GM18502 (cell line): ENCODE measurements around the gene EPS8L2.

Experiments
- ATAC-seq: cut with Tn5 transposase; IDR thresholded peaks from one replicate; pipeline ENCODE4 v1.9.1; 2021; ENCODE audit warnings: mild to moderate bottlenecking; ENCODE audit not compliant: unreplicated experiment, poor library complexity

The EPS8L2 gene

DNA sequence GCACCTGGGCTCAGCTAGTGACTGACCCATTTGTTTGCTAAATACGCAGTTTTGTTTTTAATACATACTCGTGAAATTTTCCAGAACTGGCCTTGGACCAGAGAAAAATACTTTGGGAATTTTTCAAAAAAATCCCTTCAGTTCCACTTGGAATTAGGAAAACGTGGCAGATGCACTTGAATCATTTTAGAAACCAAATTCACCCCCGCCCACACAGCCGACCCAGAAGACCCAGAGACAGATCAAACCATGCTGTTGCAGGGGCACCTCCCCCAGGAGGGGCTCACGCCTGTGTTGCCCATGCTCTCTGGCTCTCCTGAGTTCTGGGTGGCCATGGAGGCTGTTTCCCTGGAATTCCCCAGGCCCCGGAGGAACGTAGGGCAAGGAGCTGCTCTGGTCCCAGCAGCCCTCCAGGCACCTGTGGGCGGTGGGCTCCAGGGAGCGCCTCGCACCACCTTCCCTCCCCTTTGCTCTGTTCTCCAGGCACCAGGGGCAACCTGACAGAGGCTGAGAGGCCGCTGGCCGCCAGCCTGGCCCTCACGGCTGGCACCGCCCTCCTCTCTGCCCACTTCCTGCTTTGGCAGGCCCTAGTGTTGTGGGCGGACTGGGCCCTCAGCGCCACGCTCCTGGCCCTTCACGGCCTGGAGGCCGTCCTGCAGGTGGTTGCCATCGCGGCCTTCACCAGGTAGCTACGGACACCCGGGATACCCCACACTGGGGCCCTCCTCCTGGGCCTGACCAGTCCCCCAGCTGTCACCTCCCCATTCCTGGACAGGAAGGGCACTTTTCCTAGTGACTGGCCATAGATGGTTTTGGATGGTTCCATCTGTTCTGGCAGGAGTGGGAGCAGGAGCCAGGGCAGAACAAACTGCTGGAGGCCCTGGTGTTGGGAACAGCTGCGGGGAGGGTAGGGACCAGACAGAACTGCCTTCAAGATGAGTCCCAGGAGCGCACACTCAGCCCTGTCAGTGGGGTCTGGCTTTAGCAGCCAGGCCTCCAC lies 3.3 kb upstream of the EPS8L2 start:
- no peak for ATAC-seq

DNA sequence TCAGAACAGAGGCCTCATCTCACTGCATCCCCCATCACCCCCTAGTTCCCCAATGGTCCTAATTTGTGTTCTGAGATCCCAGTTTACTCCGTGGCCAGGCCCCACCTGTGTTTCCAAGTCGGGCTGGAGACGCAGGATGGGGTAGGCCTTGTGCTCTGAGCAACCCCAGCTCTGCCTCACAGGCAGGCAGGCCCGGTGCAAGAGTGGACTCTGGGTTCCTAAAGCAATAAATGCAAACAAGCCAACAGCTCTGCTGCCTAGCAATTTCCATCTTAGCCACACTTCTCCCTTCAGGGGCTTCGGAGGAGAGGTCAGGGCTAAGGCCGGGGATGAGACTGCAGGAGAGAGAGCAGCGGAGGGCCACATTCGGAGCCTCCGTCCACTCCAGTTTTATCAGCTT lies 2.5 kb upstream of the EPS8L2 start:
- no peak for ATAC-seq

DNA sequence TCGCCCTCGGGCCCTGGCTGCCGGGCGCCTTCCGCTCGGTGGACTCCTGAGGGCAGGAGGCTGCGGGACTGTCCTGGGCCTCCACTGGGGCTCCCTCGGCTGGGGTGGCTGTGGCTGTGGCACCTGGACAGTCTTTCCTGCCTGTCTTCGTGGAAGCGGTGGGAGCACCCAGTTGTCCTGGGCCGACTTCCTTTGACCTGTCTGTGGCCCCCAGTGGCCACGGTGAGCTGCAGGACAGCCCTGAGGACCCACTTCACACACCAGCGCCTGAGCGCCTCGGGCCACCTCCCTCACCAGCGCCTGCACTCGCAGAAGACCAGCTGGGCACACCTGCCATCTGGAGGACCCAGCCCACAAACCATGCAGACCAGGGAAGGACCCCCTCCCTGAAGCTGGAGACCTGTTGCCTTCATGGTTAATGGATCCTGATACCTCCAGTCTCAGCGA lies 1.8 kb upstream of the EPS8L2 start:
- ATAC-seq: no peak

DNA sequence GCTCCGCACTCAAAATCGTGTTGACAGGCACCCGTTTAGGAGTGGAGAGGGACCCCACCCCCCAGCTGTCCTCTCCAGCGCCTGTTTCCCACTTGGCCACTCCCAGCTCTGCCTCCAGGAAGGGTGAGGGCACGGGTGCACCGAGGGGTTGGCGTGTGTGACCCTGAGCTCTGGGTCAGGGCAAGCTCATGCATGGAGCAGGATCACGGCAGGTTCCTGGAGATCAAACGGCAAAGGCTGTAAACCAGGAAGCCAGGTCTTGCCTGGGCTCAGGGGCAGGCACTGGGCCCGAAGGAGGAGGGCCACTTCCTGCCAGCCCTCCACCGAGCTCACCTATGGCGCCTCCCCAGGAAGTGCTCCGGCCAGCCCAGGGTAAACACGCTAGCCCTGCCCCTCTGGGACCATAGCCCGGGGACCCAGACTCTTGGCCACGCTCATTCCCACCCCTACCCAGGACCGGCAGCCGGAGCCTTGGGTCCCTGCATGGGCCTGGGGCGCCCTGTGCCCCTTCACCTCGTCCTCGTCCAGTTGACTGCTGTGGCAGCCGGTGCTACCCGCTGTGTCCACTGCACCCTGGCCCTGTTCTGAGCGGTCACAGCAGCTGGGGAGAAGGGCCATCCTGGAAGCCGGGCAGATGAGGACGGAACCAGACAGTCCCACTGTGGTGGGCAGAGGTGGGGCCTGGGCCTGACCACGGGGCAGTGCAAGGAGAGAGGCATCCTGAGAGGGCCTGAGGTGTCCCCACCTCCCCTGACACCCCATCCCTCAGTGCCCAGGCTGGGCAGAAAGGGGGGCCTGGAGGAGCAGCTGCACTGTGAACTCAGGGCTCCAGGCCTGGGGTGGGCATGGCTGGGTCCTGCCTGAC lies 1.0 kb upstream of the EPS8L2 start:
- ATAC-seq: no peak

DNA sequence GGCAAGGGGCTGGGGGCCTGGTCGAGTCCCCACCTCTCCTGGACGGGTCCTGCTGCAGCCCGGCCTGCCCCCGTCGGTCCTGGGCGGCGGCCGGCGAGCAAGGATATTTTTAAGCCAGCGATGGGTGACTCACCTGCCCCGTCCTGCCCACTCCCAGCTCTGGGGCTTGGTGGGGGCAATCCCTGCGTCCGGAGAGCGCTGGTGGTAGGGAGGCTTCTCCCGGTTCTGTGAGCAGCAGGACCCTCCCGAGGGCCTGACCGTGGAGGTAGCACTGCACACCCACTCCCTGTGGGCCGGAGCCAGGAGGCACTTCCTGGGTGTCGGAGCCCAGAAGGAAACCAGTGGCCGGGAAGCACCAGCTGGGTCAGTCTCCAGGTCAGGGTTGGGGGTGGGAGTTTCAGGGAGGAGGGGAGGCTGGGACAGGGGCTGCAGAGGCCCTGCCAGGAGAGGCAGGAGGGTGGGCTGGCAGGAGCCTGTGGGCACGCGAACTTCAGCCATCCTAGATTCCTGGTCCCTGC lies 467 bp downstream of the EPS8L2 start:
- no peak for ATAC-seq

GRCh38 chr11:706957-707816 lies 1.2 kb downstream of the EPS8L2 start:
- no peak for ATAC-seq

GRCh38 chr11:707817-708420 lies 1.9 kb downstream of the EPS8L2 start:
- no peak for ATAC-seq

DNA sequence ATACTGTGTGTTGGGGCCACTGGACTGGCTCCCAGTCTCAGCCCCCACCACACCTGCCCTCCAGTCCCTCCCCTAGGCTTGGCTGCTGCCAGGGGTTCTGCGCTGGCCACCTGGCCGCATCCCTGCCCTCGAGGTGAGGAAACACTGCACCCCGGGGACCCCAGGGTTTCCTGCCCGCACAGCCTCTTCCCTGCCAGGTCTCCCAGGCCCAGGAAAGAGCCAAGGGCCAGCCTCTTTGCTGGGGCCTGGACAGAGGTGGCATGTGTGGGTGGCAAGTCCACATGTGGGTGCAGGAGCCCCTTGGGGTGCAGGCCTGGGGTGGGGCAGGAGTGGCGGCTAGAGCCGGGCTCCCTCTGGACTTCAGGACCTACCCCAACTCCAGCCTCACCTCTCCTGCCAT lies 2.5 kb downstream of the EPS8L2 start:
- no peak for ATAC-seq

DNA sequence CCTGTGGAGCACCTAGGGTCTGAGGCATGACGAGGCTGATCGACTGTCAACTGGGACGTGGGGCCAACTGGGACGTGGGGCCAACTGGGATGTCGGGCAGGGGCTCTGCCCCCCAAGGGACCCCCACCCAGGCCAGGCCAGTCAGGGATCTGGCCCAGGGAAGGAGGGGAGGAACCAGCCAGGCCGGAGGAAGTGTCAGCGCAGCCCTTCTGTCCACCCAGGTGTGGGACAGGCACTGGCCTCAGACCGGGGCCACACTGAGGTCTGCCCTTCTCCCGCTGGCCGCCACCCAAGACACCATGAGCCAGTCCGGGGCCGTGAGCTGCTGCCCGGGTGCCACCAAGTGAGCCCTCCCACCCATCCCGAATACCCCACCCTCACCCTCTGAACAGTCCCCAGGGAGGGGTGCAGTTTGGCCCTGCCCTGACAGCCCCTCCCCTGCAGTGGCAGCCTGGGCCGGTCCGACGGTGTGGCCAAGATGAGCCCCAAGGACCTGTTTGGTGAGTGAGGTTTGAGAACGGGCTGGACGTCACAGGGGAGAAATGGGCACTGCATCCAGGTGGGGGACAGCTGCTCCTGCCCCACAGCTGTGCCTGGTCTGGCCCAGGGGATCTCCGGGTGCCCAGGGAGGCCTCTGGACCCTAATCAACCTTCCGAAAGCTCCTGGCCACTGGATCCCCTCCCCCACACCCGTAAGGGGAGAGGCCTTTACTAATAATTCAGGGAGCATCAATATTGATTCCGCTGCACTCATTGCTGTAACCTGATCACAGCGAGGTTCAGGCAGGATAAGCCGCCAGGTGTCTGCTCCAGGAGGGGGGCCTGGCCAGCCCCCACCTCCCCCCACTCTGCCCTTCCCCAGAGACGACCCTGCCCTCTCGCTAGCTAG lies 3.3 kb downstream of the EPS8L2 start:
- no peak for ATAC-seq

DNA sequence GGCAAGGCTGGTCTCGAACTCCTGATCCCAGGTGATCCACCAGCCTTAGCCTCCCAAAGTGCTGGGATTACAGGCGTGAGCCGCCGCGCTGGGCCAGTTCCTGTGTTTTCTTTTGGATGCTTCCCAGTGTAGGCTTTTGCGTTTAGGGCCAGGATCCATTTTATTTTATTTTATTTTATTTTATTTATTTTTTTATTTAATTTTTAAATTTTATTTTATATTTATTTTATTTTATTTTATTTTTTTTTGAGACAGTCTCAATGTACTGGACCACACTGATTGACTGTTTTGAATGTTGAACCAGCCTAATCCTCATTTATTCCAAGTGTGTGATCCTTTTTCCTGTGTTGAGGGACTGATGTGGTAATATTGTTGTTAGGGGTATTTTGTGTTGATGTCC lies 8.4 kb downstream of the EPS8L2 start:
- ATAC-seq: no peak

GRCh38 chr11:719214-720016 lies 13.4 kb downstream of the EPS8L2 start:
- no peak for ATAC-seq

DNA sequence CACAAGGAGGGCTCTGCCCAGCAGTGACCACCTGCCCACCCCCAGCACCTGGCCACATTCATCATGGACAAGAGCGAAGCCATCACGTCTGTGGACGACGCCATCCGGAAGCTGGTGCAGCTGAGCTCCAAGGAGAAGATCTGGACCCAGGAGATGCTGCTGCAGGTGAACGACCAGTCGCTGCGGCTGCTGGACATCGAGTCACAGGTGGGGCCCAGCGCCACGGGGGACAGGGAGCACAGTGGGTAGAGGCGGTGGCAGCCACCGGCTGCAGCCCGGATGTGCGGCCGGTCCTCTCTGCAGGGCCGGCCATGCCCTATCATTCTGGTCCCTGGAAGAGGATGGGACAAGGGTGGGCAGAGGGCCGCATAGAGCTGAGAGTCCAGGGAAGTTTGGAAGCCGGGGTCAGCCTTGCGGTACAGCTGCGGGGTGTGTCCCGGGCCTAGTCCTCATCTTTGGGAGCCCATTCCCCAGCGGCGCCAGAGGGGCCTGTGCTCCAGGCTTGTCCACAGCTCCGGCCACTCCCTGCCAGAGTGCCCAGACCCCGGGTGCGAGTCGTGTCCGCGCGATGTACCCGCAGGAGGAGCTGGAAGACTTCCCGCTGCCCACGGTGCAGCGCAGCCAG lies 14.1 kb downstream of the EPS8L2 start:
- no peak for ATAC-seq

- ATAC-seq: no peak
Observed at GRCh38 chr11:720642-721246, 14.7 kb downstream of the EPS8L2 start.

DNA sequence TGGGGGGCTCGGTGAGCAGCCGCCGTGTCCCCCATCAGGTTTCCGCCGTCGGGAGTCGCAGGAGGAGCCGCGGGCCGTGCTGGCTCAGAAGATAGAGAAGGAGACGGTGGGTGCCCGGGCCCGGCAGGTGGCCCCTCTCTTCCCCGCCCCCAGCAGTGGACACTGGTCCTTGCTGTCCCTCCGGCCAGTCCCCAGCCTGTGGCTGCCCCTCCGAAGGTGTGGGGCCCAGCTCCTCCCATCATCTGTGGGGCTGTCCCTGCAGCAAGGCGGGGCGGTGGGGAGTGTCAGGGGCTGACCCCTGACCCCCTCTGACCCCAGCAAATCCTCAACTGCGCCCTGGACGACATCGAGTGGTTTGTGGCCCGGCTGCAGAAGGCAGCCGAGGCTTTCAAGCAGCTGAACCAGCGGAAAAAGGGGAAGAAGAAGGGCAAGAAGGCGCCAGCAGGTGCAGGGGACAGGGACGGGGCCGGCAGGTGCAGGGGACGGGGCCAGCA lies 15.3 kb downstream of the EPS8L2 start:
- ATAC-seq: no peak

GRCh38 chr11:721741-722345 lies 15.8 kb downstream of the EPS8L2 start:
- ATAC-seq: no peak

GRCh38 chr11:722346-722811 lies 16.3 kb downstream of the EPS8L2 start:
- no peak for ATAC-seq
